ENCODE measurements around the gene ERH. TPM values are rescaled to one million over a fixed set of nuclear protein-coding genes. Genes with fewer than 3 reads are reported as not detected.
A peak's percentile ranks its signal among the peaks of the same experiment; 100 is the strongest.

The ERH gene
- total RNA-seq, 2 donors from 2014 or later: 35.5 to 64.6 TPM

DNA sequence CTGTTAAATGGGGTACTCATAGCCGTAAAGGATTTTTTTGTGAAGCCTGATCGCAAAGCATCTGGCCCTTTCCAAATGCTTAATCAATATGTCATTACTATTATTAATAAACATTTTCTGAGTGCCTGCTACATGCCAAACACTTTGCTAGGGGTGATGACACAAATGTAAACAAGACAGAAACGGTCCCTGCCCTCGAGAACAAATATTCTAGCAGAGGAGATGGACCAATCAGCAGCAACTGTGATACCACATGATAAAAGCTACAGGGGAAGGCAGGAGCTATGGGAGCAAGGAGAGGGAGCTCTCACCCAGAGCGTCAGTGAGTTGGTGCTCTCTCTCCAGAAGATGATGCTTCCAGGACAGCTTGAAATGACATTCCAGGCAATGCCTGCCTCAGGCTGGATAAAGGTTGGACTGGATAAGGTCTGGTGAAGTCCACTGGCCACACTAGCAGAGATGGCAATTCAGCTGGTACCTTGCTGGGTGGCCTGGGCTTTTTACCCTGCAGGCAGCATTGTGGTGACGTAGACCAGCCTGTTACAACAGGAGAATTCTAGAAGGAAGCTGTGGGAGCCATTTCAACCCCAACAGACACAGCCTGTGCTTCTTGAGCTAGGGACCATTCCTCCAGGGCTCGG is 41.1 kb downstream of the ERH start:
- 61 to 64% methylated on average over 6 to 7 of the region's 7 CpGs for WGBS, 2 donors
- Histone ChIP-seq H3K9me3 (no peaks in the 10 kb centered on the region), H3K4me1 (no peaks in the 10 kb centered on the region), H3K36me3 (replicated peaks in 1 of 2; ENCODE audit: insufficient read depth in 1 of 2, low read depth in 2 of 2) (no peaks in the 10 kb centered on the region), H3K27ac (no peak overlapping the region), H3K4me3 (no peak overlapping the region), H3K27me3 (no peaks in the 10 kb centered on the region)
- intact Hi-C loops (cut with DNase I): no loop called here
- TF ChIP-seq POLR2A (IDR thresholded peaks at IDR 0.05): no peak
- TF ChIP-seq, protein P1, sequence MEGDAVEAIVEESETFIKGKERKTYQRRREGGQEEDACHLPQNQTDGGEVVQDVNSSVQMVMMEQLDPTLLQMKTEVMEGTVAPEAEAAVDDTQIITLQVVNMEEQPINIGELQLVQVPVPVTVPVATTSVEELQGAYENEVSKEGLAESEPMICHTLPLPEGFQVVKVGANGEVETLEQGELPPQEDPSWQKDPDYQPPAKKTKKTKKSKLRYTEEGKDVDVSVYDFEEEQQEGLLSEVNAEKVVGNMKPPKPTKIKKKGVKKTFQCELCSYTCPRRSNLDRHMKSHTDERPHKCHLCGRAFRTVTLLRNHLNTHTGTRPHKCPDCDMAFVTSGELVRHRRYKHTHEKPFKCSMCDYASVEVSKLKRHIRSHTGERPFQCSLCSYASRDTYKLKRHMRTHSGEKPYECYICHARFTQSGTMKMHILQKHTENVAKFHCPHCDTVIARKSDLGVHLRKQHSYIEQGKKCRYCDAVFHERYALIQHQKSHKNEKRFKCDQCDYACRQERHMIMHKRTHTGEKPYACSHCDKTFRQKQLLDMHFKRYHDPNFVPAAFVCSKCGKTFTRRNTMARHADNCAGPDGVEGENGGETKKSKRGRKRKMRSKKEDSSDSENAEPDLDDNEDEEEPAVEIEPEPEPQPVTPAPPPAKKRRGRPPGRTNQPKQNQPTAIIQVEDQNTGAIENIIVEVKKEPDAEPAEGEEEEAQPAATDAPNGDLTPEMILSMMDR (IDR thresholded peaks at IDR 0.05): no peak
- DNase-seq (no peak), ATAC-seq (no peak)

DNA sequence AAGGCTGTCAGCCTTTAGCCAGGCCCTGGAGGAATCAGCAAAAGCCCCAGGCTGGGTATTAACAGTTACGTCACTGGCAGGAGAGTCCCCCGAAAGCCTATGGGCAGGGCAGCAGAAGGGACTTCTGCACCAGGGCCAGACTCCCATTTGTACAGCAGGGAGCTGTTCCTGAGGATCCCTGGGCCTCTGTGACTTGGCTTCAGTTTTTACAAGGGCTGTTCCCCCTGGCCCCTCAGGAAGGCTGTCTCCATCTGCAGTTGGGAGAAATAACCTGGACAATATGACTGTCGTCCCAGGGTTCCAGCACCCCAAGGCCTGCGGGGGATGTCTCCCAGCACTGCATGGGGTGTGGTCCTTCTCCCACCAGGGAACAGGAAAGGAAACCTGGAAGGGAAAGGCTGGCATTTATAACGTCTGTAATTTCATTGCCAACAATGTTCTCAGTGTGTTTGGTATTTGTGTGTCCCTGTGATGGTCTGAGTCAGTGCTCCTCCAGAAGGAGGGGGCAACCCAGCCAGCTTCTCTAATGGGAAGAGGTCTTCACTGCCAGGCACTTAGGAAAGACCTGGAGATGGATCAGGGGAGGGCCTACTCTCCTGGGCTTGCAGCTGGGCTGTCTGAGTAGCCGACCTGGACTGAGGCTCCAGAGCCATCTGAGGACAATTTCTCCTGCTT is 42.4 kb downstream of the ERH start:
- intact Hi-C loops (cut with DNase I): no loop called here
- WGBS, 2 donors: 65 to 75% methylated on average over 6 of the region's 6 CpGs
- DNase-seq (peak in 1 of 4 donors; percentile 12), ATAC-seq (peak; percentile 47)
- Histone ChIP-seq H3K4me1 (no peaks in the 10 kb centered on the region), H3K27me3 (no peaks in the 10 kb centered on the region), H3K36me3 (replicated peaks in 1 of 2; ENCODE audit: insufficient read depth in 1 of 2, low read depth in 2 of 2) (no peaks in the 10 kb centered on the region), H3K9me3 (no peaks in the 10 kb centered on the region), H3K4me3 (no peak overlapping the region), H3K27ac (no peak overlapping the region)
- TF ChIP-seq, protein P1 (IDR thresholded peaks at IDR 0.05): no peak
- TF ChIP-seq POLR2A (IDR thresholded peaks at IDR 0.05): no peak

DNA sequence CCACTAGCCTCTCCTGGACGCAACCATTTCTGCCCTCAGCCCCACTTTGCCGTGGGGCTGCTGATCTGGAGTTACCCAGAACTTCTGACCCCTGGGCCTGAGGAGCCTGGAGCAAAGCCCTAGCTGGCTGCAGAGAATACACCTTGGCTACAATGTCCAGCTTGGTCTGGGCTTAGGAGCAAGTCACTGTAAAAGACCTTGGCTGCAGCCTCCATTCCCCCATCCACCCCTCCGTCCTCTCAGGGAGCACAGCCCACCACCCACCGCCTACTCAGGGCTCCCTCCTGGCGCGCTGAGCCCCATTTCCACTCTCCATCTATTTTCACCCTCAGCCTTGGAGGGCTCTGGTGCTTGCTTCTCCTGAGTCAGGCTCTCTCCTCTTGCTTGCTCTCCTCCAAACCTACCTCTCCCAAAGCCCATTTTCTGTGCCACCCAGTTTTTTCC is 42.9 kb downstream of the ERH start:
- Histone ChIP-seq H3K27ac (no peak overlapping the region), H3K36me3 (replicated peaks in 1 of 2; ENCODE audit: insufficient read depth in 1 of 2, low read depth in 2 of 2) (no peaks in the 10 kb centered on the region), H3K4me3 (no peak overlapping the region), H3K27me3 (no peaks in the 10 kb centered on the region), H3K9me3 (no peaks in the 10 kb centered on the region), H3K4me1 (no peaks in the 10 kb centered on the region)
- ATAC-seq (no peak), DNase-seq (no peak)
- TF ChIP-seq POLR2A (IDR thresholded peaks at IDR 0.05): no peak
- TF ChIP-seq, protein P1 (IDR thresholded peaks at IDR 0.05): no peak
- WGBS, 2 donors: 90 to 92% methylated on average over 6 of the region's 6 CpGs
- intact Hi-C loops (cut with DNase I): no loop called here

DNA sequence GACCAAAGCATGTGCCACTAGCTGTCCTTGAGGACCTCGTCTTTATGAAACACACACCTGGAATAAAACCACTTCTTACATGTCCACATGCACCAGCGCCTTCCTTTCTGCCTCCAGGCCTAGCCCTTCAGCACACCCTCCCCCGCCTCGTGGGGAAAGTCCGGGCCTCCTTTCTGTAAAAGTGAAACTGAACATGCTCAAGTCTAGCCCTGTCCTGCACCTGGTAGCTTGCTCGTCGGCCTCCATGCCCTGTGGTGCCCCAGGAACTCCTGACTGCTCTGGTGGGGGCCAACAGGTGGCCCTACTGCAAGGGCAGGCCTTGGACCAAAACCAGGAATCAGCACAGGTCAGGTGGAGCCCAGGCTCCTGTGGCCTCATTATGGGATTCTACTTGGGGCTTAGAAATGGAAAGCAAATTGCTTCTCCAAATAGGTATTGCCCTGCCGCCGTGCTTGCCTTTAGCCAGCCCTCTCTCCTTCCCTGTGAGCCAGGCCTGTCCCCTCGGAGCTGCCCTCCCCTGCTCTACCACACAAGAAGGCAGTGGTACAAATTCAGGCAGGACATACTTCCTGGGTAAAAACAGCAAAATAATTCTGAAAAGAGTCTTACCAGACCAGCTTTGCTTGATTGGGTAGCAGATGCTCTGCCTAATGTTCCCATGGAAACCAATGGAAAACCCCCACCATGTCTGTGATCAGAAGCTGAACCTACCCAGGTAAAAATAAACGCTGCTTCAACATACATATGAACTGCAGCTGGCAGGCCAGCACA is 43.5 kb downstream of the ERH start:
- Histone ChIP-seq H3K36me3 (replicated peaks in 1 of 2; ENCODE audit: insufficient read depth in 1 of 2, low read depth in 2 of 2) (no peaks in the 10 kb centered on the region), H3K9me3 (no peaks in the 10 kb centered on the region), H3K4me1 (no peaks in the 10 kb centered on the region), H3K27ac (no peak overlapping the region), H3K4me3 (no peak overlapping the region), H3K27me3 (no peaks in the 10 kb centered on the region)
- no peak for DNase-seq
- 65 to 75% methylated on average over 9 to 11 of the region's 11 CpGs for WGBS, 2 donors
- no peak for TF ChIP-seq POLR2A (IDR thresholded peaks at IDR 0.05)
- TF ChIP-seq, protein P1 (IDR thresholded peaks at IDR 0.05): no peak
- no peak for ATAC-seq
- intact Hi-C loops (cut with DNase I): no loop called here
